ENCODE data around the gene MXRA8.
A peak's percentile ranks its signal among the peaks of the same experiment; 100 is the strongest.

MXRA8 gene

GRCh38 chr1:1399872-1400575, 41.7 kb upstream of the MXRA8 start:
- peak overlapping the region; percentile 98 for H3K9ac ChIP-seq (ENCODE audit: low read depth, low read length)
- H3K4me1 ChIP-seq (ENCODE audit: insufficient read depth, low read length): peaks cover 9% of the 10 kb centered on the region
- WGBS: 10% methylated on average over 34 of the region's 34 CpGs
- H3K9me3 ChIP-seq (ENCODE audit: insufficient read depth, low read depth, low read length): no peaks in the 10 kb centered on the region
- H3K36me3 ChIP-seq (ENCODE audit: insufficient read depth, low read length): peaks cover 74% of the 10 kb centered on the region
- H3K4me3 ChIP-seq (ENCODE audit: low read length): peak overlapping the region; percentile 99
- no peaks in the 10 kb centered on the region for H3K27me3 ChIP-seq (ENCODE audit: insufficient read depth, low read length)
- peak overlapping the region; percentile 90 for H3K27ac ChIP-seq (ENCODE audit: low read depth, low read length)

- Histone ChIP-seq H3K27ac (ENCODE audit: low read depth, low read length) (peak within 1 kb of the TSS; percentile 91), H3K9ac (ENCODE audit: low read depth, low read length) (peak within 1 kb of the TSS; percentile 98), H3K27me3 (ENCODE audit: insufficient read depth, low read length) (no peaks in the 10 kb centered on the region), H3K9me3 (ENCODE audit: insufficient read depth, low read depth, low read length) (no peaks in the 10 kb centered on the region), H3K4me3 (ENCODE audit: low read length) (peak within 1 kb of the TSS; percentile 99), H3K4me1 (ENCODE audit: insufficient read depth, low read length) (peaks cover 9% of the 10 kb centered on the region), H3K36me3 (ENCODE audit: insufficient read depth, low read length) (peaks cover 73% of the 10 kb centered on the region)
- WGBS: under 1% methylated on average over 86 of the region's 86 CpGs
Observed at GRCh38 chr1:1399187-1399871, 41.0 kb upstream of the MXRA8 start, which contains the start of gene CCNL2. TSS of gene CCNL2 (minus strand) at chr1:1399335. CDS start at chr1:1399306, 29 bp downstream.

DNA sequence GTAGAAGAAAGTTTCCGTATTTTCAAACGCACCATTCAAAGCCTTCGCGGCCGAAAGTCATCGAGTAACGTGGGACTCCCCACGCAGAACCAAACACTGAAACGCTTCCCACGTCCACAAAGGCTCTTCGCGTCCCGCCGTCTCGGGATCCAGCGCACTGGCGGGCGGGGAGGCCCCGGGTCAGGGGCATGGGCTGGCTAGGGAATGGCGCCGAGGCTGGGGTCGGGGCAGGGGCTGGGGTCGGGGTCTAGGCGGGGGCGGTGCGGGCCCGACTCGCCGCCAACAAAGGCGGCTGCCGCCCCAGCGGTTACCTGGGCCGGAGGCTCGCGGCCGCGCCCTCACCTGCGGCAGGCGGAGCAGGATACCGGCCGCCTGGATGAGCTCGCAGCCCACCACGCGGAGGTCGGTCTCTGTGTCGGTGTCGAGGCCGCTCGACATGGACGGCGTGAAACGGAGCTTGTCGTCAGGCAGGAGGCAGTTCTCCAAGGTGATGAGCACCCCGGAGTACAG, 40.4 kb upstream of the MXRA8 start:
- no peaks in the 10 kb centered on the region for H3K9me3 ChIP-seq (ENCODE audit: insufficient read depth, low read depth, low read length)
- no peaks in the 10 kb centered on the region for H3K27me3 ChIP-seq (ENCODE audit: insufficient read depth, low read length)
- peaks cover 76% of the 10 kb centered on the region for H3K36me3 ChIP-seq (ENCODE audit: insufficient read depth, low read length)
- peak overlapping the region; percentile 98 for H3K9ac ChIP-seq (ENCODE audit: low read depth, low read length)
- H3K27ac ChIP-seq (ENCODE audit: low read depth, low read length): peak overlapping the region; percentile 91
- peaks cover 9% of the 10 kb centered on the region for H3K4me1 ChIP-seq (ENCODE audit: insufficient read depth, low read length)
- H3K4me3 ChIP-seq (ENCODE audit: low read length): peak overlapping the region; percentile 99
- 1% methylated on average over 54 of the region's 54 CpGs for WGBS

GRCh38 chr1:1397839-1398523, 39.6 kb upstream of the MXRA8 start:
- peak overlapping the region; percentile 91; the same call in 1 of the 2 replicates for H3K27ac ChIP-seq (ENCODE audit: low read depth, low read length)
- peaks cover 77% of the 10 kb centered on the region for H3K36me3 ChIP-seq (ENCODE audit: insufficient read depth, low read length)
- H3K9me3 ChIP-seq (ENCODE audit: insufficient read depth, low read depth, low read length): no peaks in the 10 kb centered on the region
- H3K4me3 ChIP-seq (ENCODE audit: low read length): peak overlapping the region; percentile 99
- peak overlapping the region; percentile 98 for H3K9ac ChIP-seq (ENCODE audit: low read depth, low read length)
- H3K4me1 ChIP-seq (ENCODE audit: insufficient read depth, low read length): peaks cover 9% of the 10 kb centered on the region
- H3K27me3 ChIP-seq (ENCODE audit: insufficient read depth, low read length): no peaks in the 10 kb centered on the region
- WGBS: 69% methylated on average over 19 of the region's 19 CpGs

- Histone ChIP-seq H3K27me3 (ENCODE audit: insufficient read depth, low read length) (no peaks in the 10 kb centered on the region), H3K4me1 (ENCODE audit: insufficient read depth, low read length) (peaks cover 9% of the 10 kb centered on the region), H3K27ac (ENCODE audit: low read depth, low read length) (no peak overlapping the region), H3K4me3 (ENCODE audit: low read length) (no peak overlapping the region), H3K36me3 (ENCODE audit: insufficient read depth, low read length) (peaks cover 77% of the 10 kb centered on the region), H3K9ac (ENCODE audit: low read depth, low read length) (no peak overlapping the region), H3K9me3 (ENCODE audit: insufficient read depth, low read depth, low read length) (no peaks in the 10 kb centered on the region)
- 98% methylated on average over 11 of the region's 11 CpGs for WGBS
Observed at GRCh38 chr1:1395166-1395565, 36.8 kb upstream of the MXRA8 start.

GRCh38 chr1:1394116-1394515, 35.8 kb upstream of the MXRA8 start:
- Histone ChIP-seq H3K4me1 (ENCODE audit: insufficient read depth, low read length) (peaks cover 9% of the 10 kb centered on the region), H3K27ac (ENCODE audit: low read depth, low read length) (no peak overlapping the region), H3K4me3 (ENCODE audit: low read length) (no peak overlapping the region), H3K9ac (ENCODE audit: low read depth, low read length) (no peak overlapping the region), H3K9me3 (ENCODE audit: insufficient read depth, low read depth, low read length) (no peaks in the 10 kb centered on the region), H3K27me3 (ENCODE audit: insufficient read depth, low read length) (no peaks in the 10 kb centered on the region), H3K36me3 (ENCODE audit: insufficient read depth, low read length) (peaks cover 88% of the 10 kb centered on the region)
- 96% methylated on average over 7 of the region's 7 CpGs for WGBS

DNA sequence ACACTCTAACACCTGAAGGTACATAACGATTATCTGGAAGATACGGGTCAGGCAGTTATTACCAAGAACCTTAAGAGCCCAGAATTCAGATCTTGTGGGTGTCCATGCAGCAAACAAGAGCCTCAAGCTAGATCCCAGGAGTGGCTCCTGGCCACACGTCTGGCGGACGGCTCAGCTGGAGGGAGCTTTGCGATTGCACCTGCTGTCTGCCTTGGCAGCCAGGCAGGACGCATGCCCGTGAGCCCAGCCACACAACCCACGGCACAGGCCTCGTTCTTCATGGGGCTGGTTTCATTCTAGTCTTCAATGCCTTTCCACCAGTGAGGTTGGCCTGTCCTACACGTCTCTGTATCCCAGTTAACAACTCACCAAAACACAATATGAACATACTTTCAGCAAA, 35.1 kb upstream of the MXRA8 start:
- H3K27me3 ChIP-seq (ENCODE audit: insufficient read depth, low read length): no peaks in the 10 kb centered on the region
- H3K4me3 ChIP-seq (ENCODE audit: low read length): no peak overlapping the region
- peaks cover 9% of the 10 kb centered on the region for H3K4me1 ChIP-seq (ENCODE audit: insufficient read depth, low read length)
- WGBS: 96% methylated on average over 11 of the region's 11 CpGs
- no peak overlapping the region for H3K27ac ChIP-seq (ENCODE audit: low read depth, low read length)
- no peak overlapping the region for H3K9ac ChIP-seq (ENCODE audit: low read depth, low read length)
- H3K9me3 ChIP-seq (ENCODE audit: insufficient read depth, low read depth, low read length): no peaks in the 10 kb centered on the region
- H3K36me3 ChIP-seq (ENCODE audit: insufficient read depth, low read length): peaks cover 95% of the 10 kb centered on the region

DNA sequence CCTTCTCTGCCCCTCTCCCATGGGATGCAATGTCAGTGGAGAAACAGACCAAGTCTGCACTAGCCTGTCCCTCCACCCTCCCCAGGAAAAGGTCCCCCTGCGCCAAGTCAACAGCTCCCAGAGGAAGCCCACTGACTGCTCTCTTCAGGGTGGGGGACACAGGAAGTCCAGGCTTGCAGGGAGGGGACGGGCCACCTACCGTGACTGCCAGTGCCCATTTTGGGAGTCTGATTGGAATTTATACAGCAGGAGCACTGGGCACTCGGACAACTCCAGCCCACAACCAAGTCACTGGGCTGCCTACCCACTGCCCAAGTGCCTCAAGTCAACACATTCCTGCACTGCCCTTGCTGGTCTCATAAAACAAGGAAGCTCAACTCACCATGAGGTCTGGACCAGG, 34.7 kb upstream of the MXRA8 start:
- Histone ChIP-seq H3K27ac (ENCODE audit: low read depth, low read length) (no peak overlapping the region), H3K4me1 (ENCODE audit: insufficient read depth, low read length) (peaks cover 5% of the 10 kb centered on the region), H3K36me3 (ENCODE audit: insufficient read depth, low read length) (peaks cover 95% of the 10 kb centered on the region), H3K9me3 (ENCODE audit: insufficient read depth, low read depth, low read length) (no peaks in the 10 kb centered on the region), H3K27me3 (ENCODE audit: insufficient read depth, low read length) (no peaks in the 10 kb centered on the region), H3K4me3 (ENCODE audit: low read length) (no peak overlapping the region), H3K9ac (ENCODE audit: low read depth, low read length) (no peak overlapping the region)
- 93% methylated on average over 4 of the region's 4 CpGs for WGBS

DNA sequence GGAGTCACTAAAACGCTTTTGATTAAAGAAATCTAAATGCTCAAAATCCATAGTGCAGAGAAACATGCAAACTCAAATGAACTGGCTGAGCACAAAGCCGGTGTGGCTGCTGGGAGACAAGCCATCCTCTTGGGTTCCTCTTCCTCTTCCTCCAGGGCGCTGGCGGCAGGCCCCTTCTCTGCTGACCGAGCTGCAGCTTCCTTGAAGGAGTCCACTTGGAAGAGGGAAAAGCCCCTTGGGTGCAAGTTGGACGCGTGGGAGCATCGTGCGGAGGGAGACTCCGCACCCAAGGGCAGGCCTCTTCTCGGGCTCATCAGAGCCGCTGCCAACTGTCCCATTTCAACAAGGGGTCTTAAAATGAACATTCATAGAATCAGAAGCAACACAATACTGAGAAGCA, 32.9 kb upstream of the MXRA8 start:
- Histone ChIP-seq H3K27me3 (ENCODE audit: insufficient read depth, low read length) (no peaks in the 10 kb centered on the region), H3K27ac (ENCODE audit: low read depth, low read length) (no peak overlapping the region), H3K9ac (ENCODE audit: low read depth, low read length) (no peak overlapping the region), H3K4me3 (ENCODE audit: low read length) (no peak overlapping the region), H3K36me3 (ENCODE audit: insufficient read depth, low read length) (peaks cover 99% of the 10 kb centered on the region), H3K4me1 (ENCODE audit: insufficient read depth, low read length) (no peaks in the 10 kb centered on the region), H3K9me3 (ENCODE audit: insufficient read depth, low read depth, low read length) (no peaks in the 10 kb centered on the region)
- 97% methylated on average over 12 of the region's 12 CpGs for WGBS

DNA sequence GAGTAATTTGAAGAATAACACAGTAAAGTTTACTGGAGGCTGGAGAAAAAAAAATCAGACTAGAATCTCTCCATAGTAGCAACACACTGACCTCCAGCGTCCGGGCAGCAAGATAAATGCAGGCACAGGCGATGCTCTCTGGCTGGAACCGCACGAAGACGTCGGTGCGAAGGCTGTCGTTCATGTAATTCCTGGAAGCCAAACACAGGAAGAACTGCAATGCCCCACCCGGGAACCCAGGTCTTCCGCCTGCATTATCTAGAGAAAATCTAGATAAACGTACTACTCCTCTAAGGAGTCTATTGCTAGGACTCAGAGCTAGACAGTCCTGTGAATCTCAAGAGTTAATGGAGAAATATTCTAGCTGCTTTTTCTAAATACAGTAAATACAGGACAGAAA, 32.3 kb upstream of the MXRA8 start:
- Histone ChIP-seq H3K27ac (ENCODE audit: low read depth, low read length) (no peak overlapping the region), H3K36me3 (ENCODE audit: insufficient read depth, low read length) (peaks cover 99% of the 10 kb centered on the region), H3K4me3 (ENCODE audit: low read length) (no peak overlapping the region), H3K27me3 (ENCODE audit: insufficient read depth, low read length) (no peaks in the 10 kb centered on the region), H3K9ac (ENCODE audit: low read depth, low read length) (no peak overlapping the region), H3K9me3 (ENCODE audit: insufficient read depth, low read depth, low read length) (no peaks in the 10 kb centered on the region), H3K4me1 (ENCODE audit: insufficient read depth, low read length) (no peaks in the 10 kb centered on the region)
- WGBS: 97% methylated on average over 12 of the region's 12 CpGs

DNA sequence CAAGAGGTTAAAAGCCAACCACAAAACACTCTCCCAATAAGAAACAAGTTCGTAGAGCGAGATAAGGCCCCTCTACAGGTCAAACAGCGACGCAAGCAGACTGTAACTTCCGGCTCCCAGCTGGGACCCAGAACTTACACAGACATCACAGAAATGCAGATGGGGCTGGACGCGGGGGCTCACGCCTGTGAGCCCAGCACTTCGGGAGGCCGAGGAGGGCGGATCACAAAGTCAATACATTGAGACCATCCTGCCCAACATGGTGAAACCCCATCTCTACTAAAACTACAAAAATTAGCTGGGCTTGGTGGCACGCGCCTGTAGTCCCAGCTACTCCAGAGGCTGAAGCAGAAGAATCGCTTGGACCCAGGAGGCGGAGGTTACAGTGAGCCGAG, 29.7 kb upstream of the MXRA8 start:
- WGBS: 98% methylated on average over 16 of the region's 16 CpGs

More for the DNA sequence above, 29.7 kb upstream of the MXRA8 start:
- no peaks in the 10 kb centered on the region for H3K27me3 ChIP-seq (ENCODE audit: insufficient read depth, low read length)
- no peak overlapping the region for H3K9ac ChIP-seq (ENCODE audit: low read depth, low read length)
- H3K36me3 ChIP-seq (ENCODE audit: insufficient read depth, low read length): peaks cover 78% of the 10 kb centered on the region
- H3K4me1 ChIP-seq (ENCODE audit: insufficient read depth, low read length): no peaks in the 10 kb centered on the region
- no peaks in the 10 kb centered on the region for H3K9me3 ChIP-seq (ENCODE audit: insufficient read depth, low read depth, low read length)
- H3K27ac ChIP-seq (ENCODE audit: low read depth, low read length): no peak overlapping the region
- H3K4me3 ChIP-seq (ENCODE audit: low read length): no peak overlapping the region

Data from HUES64 (cell line).